Fibroblast of lung (primary cell): ENCODE data around the gene ZSWIM5. TPM values are rescaled to one million over a fixed set of nuclear protein-coding genes. Genes with fewer than 3 reads are reported as not detected.

Experiments used
- DNase-seq, 2 donors: peaks; one replicate each; pipeline versions ENCODE4 v3.0.0 to v3.0.0-alpha.2; 2010; ENCODE audit warnings: low read depth in 2 of 2
- H2AFZ ChIP-seq: 2 replicates; pipeline ENCODE4 v1.5.1; 2012; ENCODE audit warnings: low read length, control low read depth, inconsistent platforms
- H3K27ac ChIP-seq: 2 replicates; pipeline ENCODE4 v1.5.1; 2011; ENCODE audit warnings: low read length, control low read depth; ENCODE audit not compliant: insufficient read depth
- H3K27me3 ChIP-seq: 2 replicates; pipeline ENCODE4 v1.5.1; 2011; ENCODE audit warnings: mild to moderate bottlenecking, low read length; ENCODE audit not compliant: control insufficient read depth, insufficient read depth
- H3K36me3 ChIP-seq: 2 replicates; pipeline ENCODE4 v1.5.1; 2011; ENCODE audit warnings: low read length; ENCODE audit not compliant: control insufficient read depth, insufficient read depth
- H3K4me1 ChIP-seq: 2 replicates; pipeline ENCODE4 v1.5.1; 2011; ENCODE audit warnings: low read length; ENCODE audit not compliant: control insufficient read depth, insufficient read depth; ENCODE audit errors: extremely low read depth
- H3K4me2 ChIP-seq: 2 replicates; pipeline ENCODE4 v1.5.1; 2011; ENCODE audit warnings: low read length, control low read depth; ENCODE audit not compliant: insufficient read depth; ENCODE audit errors: extremely low read depth
- H3K4me3 ChIP-seq, 4 experiments: fragments of 200-600 bp in 1 of 4; sonication (generic) in 1 of 4; replicated peaks in 1 of 4; 2 replicates each; pipeline ENCODE4 v1.5.1; 2011 to 2016; ENCODE audit warnings: low read length in 4 of 4, low read depth in 3 of 4, mild to moderate bottlenecking in 3 of 4, control low read depth in 2 of 4, inconsistent platforms in 1 of 4, mixed read lengths in 1 of 4; ENCODE audit not compliant: insufficient read depth in 1 of 4; ENCODE audit errors: control extremely low read depth in 1 of 4
- H3K79me2 ChIP-seq: 2 replicates; pipeline ENCODE4 v1.5.1; 2012; ENCODE audit warnings: mild to moderate bottlenecking, low read length, inconsistent platforms; ENCODE audit not compliant: control insufficient read depth, insufficient read depth
- H3K9ac ChIP-seq: 2 replicates; pipeline ENCODE4 v1.5.1; 2011; ENCODE audit warnings: mild to moderate bottlenecking, low read length, control low read depth; ENCODE audit not compliant: insufficient read depth
- H3K9me3 ChIP-seq: 2 replicates; pipeline ENCODE4 v1.5.1; 2012; ENCODE audit warnings: low read depth, low read length; ENCODE audit not compliant: control insufficient read depth, insufficient read depth
- H4K20me1 ChIP-seq: 2 replicates; pipeline ENCODE4 v1.5.1; 2011; ENCODE audit warnings: low read length; ENCODE audit not compliant: control insufficient read depth, insufficient read depth; ENCODE audit errors: extremely low read depth
- EZH2 ChIP-seq: IDR thresholded peaks from 2 replicates; pipeline ENCODE4 v1.5.1; 2012; ENCODE audit warnings: low read length, control low read depth, mild to moderate bottlenecking; ENCODE audit errors: missing control alignments
- polyA plus RNA-seq, 2 donors: library from polyadenylated mRNA; depleted of rRNA in 1 of 2; stranded (reverse) in 1 of 2; unstranded in 1 of 2; fragments of >200 nt; gene quantifications; 2 replicates each; pipeline ENCODE4 v1.2.1, GENCODE V29; 2011 to 2012; ENCODE audit warnings: missing spikeins in 1 of 2
- total RNA-seq: library from RNA; depleted of rRNA; stranded (reverse); fragments of >200 nt; gene quantifications from 2 replicates; pipeline ENCODE4 v1.2.1, GENCODE V29; 2014
- TF ChIP-seq, protein P1 (sequence below), 2 donors: IDR thresholded peaks in 1 of 2; conservative IDR thresholded peaks in 1 of 2; 1 replicate in 1 of 2; 2 replicates in 1 of 2; pipeline ENCODE4 v1.5.1; 2011 to 2012; ENCODE audit warnings: low read length in 2 of 2, control low read depth in 1 of 2, inconsistent platforms in 1 of 2, low read depth in 1 of 2, mild to moderate bottlenecking in 1 of 2

Gene ZSWIM5
- total and polyA plus RNA-seq, 2 donors (not counting 1 experiment from before 2014, with no cell fraction given) = 0.73 to 0.99 TPM

GRCh38 chr1:45005761-45006160 is 200.6 kb downstream of the ZSWIM5 start:
- Histone ChIP-seq H3K9ac (no peak overlapping the region), H4K20me1 (no peaks in the 10 kb centered on the region), H3K79me2 (peaks cover 14% of the 10 kb centered on the region), H3K27me3 (no peaks in the 10 kb centered on the region), H3K4me1 (peaks cover 7% of the 10 kb centered on the region), H3K4me2 (no peak overlapping the region), H3K4me3 (no peak overlapping the region), H3K36me3 (peaks cover 46% of the 10 kb centered on the region), H3K9me3 (no peaks in the 10 kb centered on the region), H2AFZ (no peak overlapping the region), H3K27ac (no peak overlapping the region)
- no peak for DNase-seq
- TF ChIP-seq EZH2 = no peak

DNA sequence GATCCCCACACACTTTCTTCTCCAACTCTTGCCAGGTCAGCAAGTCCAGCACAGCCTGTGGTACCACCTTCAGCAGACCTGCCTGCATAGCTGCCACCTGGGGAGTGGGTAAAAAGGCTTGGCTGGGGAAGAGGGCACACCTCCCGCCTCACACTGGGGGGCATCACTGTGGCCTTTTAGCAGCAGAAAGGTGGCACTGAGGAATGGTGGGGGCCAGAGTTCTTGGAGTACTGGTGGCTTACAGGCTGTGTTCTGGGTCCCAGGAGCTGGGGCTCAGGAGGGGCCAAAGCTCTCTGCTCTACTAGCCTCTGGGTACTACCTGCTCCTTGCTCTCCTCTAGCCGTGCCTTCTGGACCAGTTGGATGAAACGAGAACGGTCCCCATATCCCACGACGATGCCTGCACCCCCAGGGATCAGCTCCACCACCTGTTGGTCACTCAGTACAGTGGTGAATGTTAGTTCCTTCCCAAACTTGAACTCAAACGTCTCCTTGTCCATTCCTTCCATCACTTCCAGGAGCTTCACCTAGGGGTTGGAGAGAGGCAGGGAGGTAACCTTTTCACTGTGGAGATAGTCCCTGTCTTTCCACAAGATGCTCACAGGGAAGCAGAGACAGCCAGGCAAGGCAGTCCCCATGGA is 202.0 kb downstream of the ZSWIM5 start:
- Histone ChIP-seq H3K9me3 (no peaks in the 10 kb centered on the region), H3K9ac (no peak overlapping the region), H2AFZ (no peak overlapping the region), H3K36me3 (peaks cover 44% of the 10 kb centered on the region), H3K4me2 (no peak overlapping the region), H4K20me1 (no peaks in the 10 kb centered on the region), H3K27me3 (no peaks in the 10 kb centered on the region), H3K4me3 (no peak overlapping the region), H3K27ac (no peak overlapping the region), H3K4me1 (no peaks in the 10 kb centered on the region), H3K79me2 (peaks cover under 1% of the 10 kb centered on the region)
- TF ChIP-seq, protein P1, sequence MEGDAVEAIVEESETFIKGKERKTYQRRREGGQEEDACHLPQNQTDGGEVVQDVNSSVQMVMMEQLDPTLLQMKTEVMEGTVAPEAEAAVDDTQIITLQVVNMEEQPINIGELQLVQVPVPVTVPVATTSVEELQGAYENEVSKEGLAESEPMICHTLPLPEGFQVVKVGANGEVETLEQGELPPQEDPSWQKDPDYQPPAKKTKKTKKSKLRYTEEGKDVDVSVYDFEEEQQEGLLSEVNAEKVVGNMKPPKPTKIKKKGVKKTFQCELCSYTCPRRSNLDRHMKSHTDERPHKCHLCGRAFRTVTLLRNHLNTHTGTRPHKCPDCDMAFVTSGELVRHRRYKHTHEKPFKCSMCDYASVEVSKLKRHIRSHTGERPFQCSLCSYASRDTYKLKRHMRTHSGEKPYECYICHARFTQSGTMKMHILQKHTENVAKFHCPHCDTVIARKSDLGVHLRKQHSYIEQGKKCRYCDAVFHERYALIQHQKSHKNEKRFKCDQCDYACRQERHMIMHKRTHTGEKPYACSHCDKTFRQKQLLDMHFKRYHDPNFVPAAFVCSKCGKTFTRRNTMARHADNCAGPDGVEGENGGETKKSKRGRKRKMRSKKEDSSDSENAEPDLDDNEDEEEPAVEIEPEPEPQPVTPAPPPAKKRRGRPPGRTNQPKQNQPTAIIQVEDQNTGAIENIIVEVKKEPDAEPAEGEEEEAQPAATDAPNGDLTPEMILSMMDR (conservative IDR thresholded peaks at IDR 0.05 in 1 of 2, IDR thresholded peaks at IDR 0.05 in 1 of 2; ENCODE audit: low read depth in 1 of 2, low read length in 2 of 2) = no peak
- no peak for TF ChIP-seq EZH2
- no peak for DNase-seq

DNA sequence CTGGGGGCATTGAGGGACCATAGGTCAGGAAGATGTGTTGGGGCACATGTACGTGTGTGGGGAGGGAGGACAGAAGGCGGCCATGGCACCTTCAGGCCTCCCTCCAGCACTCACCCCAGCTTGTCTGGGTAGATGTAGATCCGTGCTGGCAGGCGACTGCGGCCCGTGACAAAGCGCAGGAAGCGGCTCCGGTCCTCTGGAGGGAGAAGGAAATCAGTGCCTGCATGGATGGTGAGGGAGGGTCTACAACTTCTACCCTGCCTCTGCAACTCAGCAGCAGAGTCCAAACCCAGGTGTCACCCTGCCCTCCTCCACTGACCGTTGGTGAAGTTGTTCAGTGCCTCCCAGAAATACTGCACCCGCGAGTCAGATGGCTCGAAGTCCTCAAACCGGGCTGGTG is 202.7 kb downstream of the ZSWIM5 start:
- H3K9ac ChIP-seq = no peak overlapping the region
- no peak overlapping the region for H3K27ac ChIP-seq
- no peak for TF ChIP-seq EZH2
- TF ChIP-seq, protein P1 (conservative IDR thresholded peaks at IDR 0.05 in 1 of 2, IDR thresholded peaks at IDR 0.05 in 1 of 2; ENCODE audit: low read depth in 1 of 2, low read length in 2 of 2) = no peak
- no peaks in the 10 kb centered on the region for H3K27me3 ChIP-seq
- no peak for DNase-seq
- H3K79me2 ChIP-seq = no peaks in the 10 kb centered on the region
- H4K20me1 ChIP-seq = no peaks in the 10 kb centered on the region
- H3K36me3 ChIP-seq = peaks cover 39% of the 10 kb centered on the region
- no peaks in the 10 kb centered on the region for H3K9me3 ChIP-seq
- no peak overlapping the region for H3K4me3 ChIP-seq
- no peak overlapping the region for H3K4me2 ChIP-seq
- H3K4me1 ChIP-seq = no peaks in the 10 kb centered on the region
- H2AFZ ChIP-seq = no peak overlapping the region
